DOHH2 (cell line): ENCODE measurements around the gene GALNT14.

Experiments used
- H3F3A ChIP-seq: fragments of 200-600 bp; sonication (generic), shearing (Covaris generic); 2 replicates; pipeline ENCODE4 v1.6.0; 2016; ENCODE audit warnings: antibody characterized with exemption, mild to moderate bottlenecking; ENCODE audit not compliant: control insufficient read depth, insufficient read depth
- H3K27ac ChIP-seq: fragments of 200-600 bp; sonication (generic); 2 replicates; pipeline ENCODE4 v1.5.1; 2014; ENCODE audit warnings: low read depth, mild to moderate bottlenecking, low read length, moderate library complexity
- H3K27me3 ChIP-seq: fragments of 200-600 bp; sonication (generic); 2 replicates; pipeline ENCODE4 v1.6.1; 2014; ENCODE audit warnings: mild to moderate bottlenecking, low read length, mixed read lengths; ENCODE audit not compliant: control insufficient read depth
- H3K36me3 ChIP-seq: fragments of 200-600 bp; sonication (generic); 2 replicates; pipeline ENCODE4 v1.6.1; 2014; ENCODE audit warnings: mild to moderate bottlenecking, low read length, moderate library complexity, mixed read lengths; ENCODE audit not compliant: control insufficient read depth
- H3K4me1 ChIP-seq: fragments of 200-600 bp; sonication (generic); 2 replicates; pipeline ENCODE4 v1.6.1; 2014; ENCODE audit warnings: mild to moderate bottlenecking, low read length, mixed read lengths; ENCODE audit not compliant: control insufficient read depth
- H3K4me2 ChIP-seq: fragments of 200-600 bp; sonication (generic); 2 replicates; pipeline ENCODE4 v1.6.0; 2014; ENCODE audit warnings: mild to moderate bottlenecking, low read length, moderate library complexity
- H3K4me3 ChIP-seq: fragments of 200-600 bp; sonication (generic); 2 replicates; pipeline ENCODE4 v1.5.1; 2014; ENCODE audit warnings: mild to moderate bottlenecking, low read length, mixed read lengths
- H3K79me2 ChIP-seq: fragments of 200-600 bp; sonication (generic); 2 replicates; pipeline ENCODE4 v1.6.1; 2014; ENCODE audit warnings: mild to moderate bottlenecking, low read length, mixed read lengths; ENCODE audit not compliant: control insufficient read depth
- H3K9me2 ChIP-seq: fragments of 200-600 bp; sonication (generic); replicated peaks from 2 replicates; pipeline ENCODE4 v1.6.1; 2014; ENCODE audit warnings: mild to moderate bottlenecking, low read length, mixed read lengths; ENCODE audit not compliant: control insufficient read depth
- H3K9me3 ChIP-seq: fragments of 200-600 bp; sonication (generic); 2 replicates; pipeline ENCODE4 v1.6.1; 2014; ENCODE audit warnings: antibody characterized with exemption, low read length, mixed read lengths; ENCODE audit not compliant: control insufficient read depth, insufficient read depth
- H4K20me1 ChIP-seq: fragments of 200-600 bp; sonication (generic); 2 replicates; pipeline ENCODE4 v1.6.0; 2014; ENCODE audit warnings: low read depth, mild to moderate bottlenecking, antibody characterized with exemption, low read length, moderate library complexity; ENCODE audit not compliant: control insufficient read depth, insufficient read depth
- EZH2phosphoT487 ChIP-seq: fragments of 200-600 bp; sonication (generic); IDR thresholded peaks from 2 replicates; pipeline ENCODE4 v1.6.1; 2017; ENCODE audit warnings: borderline replicate concordance, mild to moderate bottlenecking, antibody characterized with exemption, low read length, moderate library complexity, mixed read lengths
- TF ChIP-seq, protein P1 (sequence below): fragments of 200-600 bp; sonication (generic); IDR thresholded peaks from one replicate; pipeline ENCODE4 v1.5.1; 2014; ENCODE audit warnings: antibody characterized with exemption, mild to moderate bottlenecking, low read depth, low read length; ENCODE audit not compliant: poor library complexity, severe bottlenecking

Gene GALNT14

DNA sequence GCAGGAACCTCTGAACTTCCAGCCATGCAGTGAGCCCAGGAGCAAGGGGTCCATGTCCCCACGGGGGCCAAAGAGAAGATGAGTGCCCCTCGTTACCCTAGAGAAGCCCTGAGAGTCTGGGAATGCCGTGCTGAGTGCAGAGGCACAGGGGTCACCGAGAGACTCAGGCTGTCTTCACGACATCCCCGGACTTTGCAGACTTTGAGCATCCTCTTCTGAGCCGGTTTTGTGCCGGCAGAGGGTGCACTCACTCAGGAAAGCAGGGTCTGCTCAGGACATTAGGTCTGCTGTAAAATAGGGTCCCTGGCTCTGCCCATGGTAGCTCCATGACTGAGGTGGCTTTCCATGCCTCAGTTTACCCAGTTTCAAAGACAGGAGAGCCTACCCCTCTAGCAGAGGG, 71.0 kb downstream of the GALNT14 start:
- no peaks in the 10 kb centered on the region for H4K20me1 ChIP-seq
- TF ChIP-seq, protein P1, sequence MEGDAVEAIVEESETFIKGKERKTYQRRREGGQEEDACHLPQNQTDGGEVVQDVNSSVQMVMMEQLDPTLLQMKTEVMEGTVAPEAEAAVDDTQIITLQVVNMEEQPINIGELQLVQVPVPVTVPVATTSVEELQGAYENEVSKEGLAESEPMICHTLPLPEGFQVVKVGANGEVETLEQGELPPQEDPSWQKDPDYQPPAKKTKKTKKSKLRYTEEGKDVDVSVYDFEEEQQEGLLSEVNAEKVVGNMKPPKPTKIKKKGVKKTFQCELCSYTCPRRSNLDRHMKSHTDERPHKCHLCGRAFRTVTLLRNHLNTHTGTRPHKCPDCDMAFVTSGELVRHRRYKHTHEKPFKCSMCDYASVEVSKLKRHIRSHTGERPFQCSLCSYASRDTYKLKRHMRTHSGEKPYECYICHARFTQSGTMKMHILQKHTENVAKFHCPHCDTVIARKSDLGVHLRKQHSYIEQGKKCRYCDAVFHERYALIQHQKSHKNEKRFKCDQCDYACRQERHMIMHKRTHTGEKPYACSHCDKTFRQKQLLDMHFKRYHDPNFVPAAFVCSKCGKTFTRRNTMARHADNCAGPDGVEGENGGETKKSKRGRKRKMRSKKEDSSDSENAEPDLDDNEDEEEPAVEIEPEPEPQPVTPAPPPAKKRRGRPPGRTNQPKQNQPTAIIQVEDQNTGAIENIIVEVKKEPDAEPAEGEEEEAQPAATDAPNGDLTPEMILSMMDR, result no peak
- TF ChIP-seq EZH2phosphoT487, result no peak

DNA sequence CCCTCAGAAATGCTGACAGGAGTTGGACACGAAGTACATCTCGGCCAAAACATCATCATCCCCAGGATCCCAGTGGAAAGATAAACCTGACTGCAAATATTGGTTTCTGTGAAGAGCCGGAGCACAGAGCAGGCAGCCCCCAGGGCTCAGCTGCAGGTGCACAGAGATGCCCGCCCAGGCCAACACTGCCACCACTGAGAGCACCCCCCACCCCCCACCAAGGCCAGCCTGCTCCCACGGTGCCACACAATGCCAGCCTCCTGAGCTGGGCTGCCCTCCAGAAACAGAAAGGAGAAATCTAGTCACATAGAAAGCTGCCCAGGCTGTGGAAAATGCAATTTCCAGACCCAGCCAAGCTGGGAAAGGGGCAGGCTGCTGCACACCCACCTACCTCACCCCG, 71.7 kb downstream of the GALNT14 start:
- Histone ChIP-seq H3K4me3 (no peak overlapping the region), H3F3A (no peaks in the 10 kb centered on the region), H3K36me3 (no peaks in the 10 kb centered on the region), H3K27me3 (no peaks in the 10 kb centered on the region), H3K4me1 (no peaks in the 10 kb centered on the region), H3K9me2 (no peaks in the 10 kb centered on the region), H3K4me2 (no peak overlapping the region), H3K79me2 (no peaks in the 10 kb centered on the region), H3K27ac (no peak overlapping the region), H4K20me1 (no peaks in the 10 kb centered on the region), H3K9me3 (no peaks in the 10 kb centered on the region)
- no peak for TF ChIP-seq EZH2phosphoT487
- TF ChIP-seq, protein P1, result no peak

More for the DNA sequence above, 71.0 kb downstream of the GALNT14 start:
- H3K4me1 ChIP-seq, result no peaks in the 10 kb centered on the region
- no peaks in the 10 kb centered on the region for H3F3A ChIP-seq
- no peaks in the 10 kb centered on the region for H3K27me3 ChIP-seq
- H3K4me2 ChIP-seq, result no peak overlapping the region
- H3K9me2 ChIP-seq, result no peaks in the 10 kb centered on the region
- no peaks in the 10 kb centered on the region for H3K79me2 ChIP-seq
- no peaks in the 10 kb centered on the region for H3K9me3 ChIP-seq
- no peak overlapping the region for H3K4me3 ChIP-seq
- no peak overlapping the region for H3K27ac ChIP-seq
- H3K36me3 ChIP-seq, result no peaks in the 10 kb centered on the region

DNA sequence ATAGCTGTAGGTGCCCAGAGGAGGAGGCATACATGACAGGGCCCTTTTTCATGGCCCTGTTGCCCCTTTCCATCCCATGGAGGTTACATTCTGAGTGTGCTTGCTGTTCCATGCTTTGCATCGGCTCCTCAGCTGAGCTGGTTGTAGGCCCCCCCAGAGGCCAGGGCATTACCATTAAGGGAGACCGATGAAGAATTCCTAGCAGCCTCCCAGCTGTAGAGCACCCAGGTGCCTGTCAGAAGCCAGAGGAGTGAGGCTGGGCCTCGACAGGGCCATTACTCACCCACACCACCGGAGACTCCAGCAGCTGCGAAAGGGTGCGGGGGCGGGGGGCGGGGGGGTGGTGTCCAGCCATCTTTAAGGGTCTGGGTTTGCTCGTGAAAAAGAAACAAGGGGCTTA, 72.2 kb downstream of the GALNT14 start:
- no peaks in the 10 kb centered on the region for H3K9me2 ChIP-seq
- H3K9me3 ChIP-seq, result no peaks in the 10 kb centered on the region
- H3K4me2 ChIP-seq, result no peak overlapping the region
- no peaks in the 10 kb centered on the region for H3K36me3 ChIP-seq
- no peaks in the 10 kb centered on the region for H3K4me1 ChIP-seq
- no peak overlapping the region for H3K4me3 ChIP-seq
- H3K27me3 ChIP-seq, result no peaks in the 10 kb centered on the region
- no peaks in the 10 kb centered on the region for H3K79me2 ChIP-seq
- no peak overlapping the region for H3K27ac ChIP-seq
- TF ChIP-seq, protein P1, result no peak
- TF ChIP-seq EZH2phosphoT487, result no peak
- H4K20me1 ChIP-seq, result no peaks in the 10 kb centered on the region
- H3F3A ChIP-seq, result no peaks in the 10 kb centered on the region

DNA sequence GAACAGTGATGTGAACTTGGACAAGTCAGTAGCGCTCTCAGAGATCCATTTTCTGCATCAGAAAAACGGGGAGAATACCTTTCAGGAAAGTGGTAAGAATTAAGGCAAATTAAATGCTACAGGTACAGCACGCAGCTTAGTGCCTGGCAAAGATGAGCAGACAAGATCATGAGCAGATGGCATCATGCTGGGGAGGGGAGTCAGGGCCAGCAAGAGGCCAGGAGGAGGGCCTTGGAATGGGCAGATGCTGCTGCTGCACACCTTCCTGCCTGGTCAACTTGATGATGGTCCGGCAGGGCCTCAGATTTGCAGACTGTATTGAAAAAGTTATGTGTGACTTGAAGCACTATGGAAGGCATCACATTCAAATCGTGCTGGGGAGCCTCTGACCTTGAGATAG, 72.9 kb downstream of the GALNT14 start:
- no peaks in the 10 kb centered on the region for H3K36me3 ChIP-seq
- TF ChIP-seq EZH2phosphoT487, result no peak
- no peaks in the 10 kb centered on the region for H3F3A ChIP-seq
- H3K27ac ChIP-seq, result no peak overlapping the region
- H3K4me1 ChIP-seq, result no peaks in the 10 kb centered on the region
- H3K9me2 ChIP-seq, result no peaks in the 10 kb centered on the region
- H3K79me2 ChIP-seq, result no peaks in the 10 kb centered on the region
- no peak overlapping the region for H3K4me3 ChIP-seq
- no peaks in the 10 kb centered on the region for H3K27me3 ChIP-seq
- H3K4me2 ChIP-seq, result no peak overlapping the region
- H3K9me3 ChIP-seq, result no peaks in the 10 kb centered on the region
- H4K20me1 ChIP-seq, result no peaks in the 10 kb centered on the region
